HG03103 (cell line): ENCODE results near the gene VGLL3.

Source experiments
- ATAC-seq: cut with Tn5 transposase; IDR thresholded peaks from one replicate; pipeline ENCODE4 v1.9.1; 2021; ENCODE audit warnings: low read depth; ENCODE audit not compliant: unreplicated experiment

Gene VGLL3

GRCh38 chr3:86954747-86955146 is 36.2 kb downstream of the VGLL3 start:
- ATAC-seq: no peak

- ATAC-seq: no peak
Observed at GRCh38 chr3:86954226-86954625, 36.7 kb downstream of the VGLL3 start.

GRCh38 chr3:86951322-86951721 is 39.6 kb downstream of the VGLL3 start:
- ATAC-seq: no peak

- ATAC-seq: no peak
Observed at GRCh38 chr3:86950717-86951116, 40.2 kb downstream of the VGLL3 start.

GRCh38 chr3:86949850-86950249 is 41.1 kb downstream of the VGLL3 start:
- ATAC-seq: no peak

- ATAC-seq: no peak
Observed at GRCh38 chr3:86948822-86949221, 42.1 kb downstream of the VGLL3 start.

- ATAC-seq: no peak
Observed at GRCh38 chr3:86942206-86942605, 48.7 kb downstream of the VGLL3 start.

- no peak for ATAC-seq
Observed at GRCh38 chr3:86938416-86939105, 52.4 kb downstream of the VGLL3 start.

- no peak for ATAC-seq
Observed at GRCh38 chr3:86937306-86937791, 53.6 kb downstream of the VGLL3 start.

GRCh38 chr3:86934851-86935250 is 56.1 kb downstream of the VGLL3 start:
- no peak for ATAC-seq

- no peak for ATAC-seq
Observed at GRCh38 chr3:86930831-86931230, 60.1 kb downstream of the VGLL3 start.

- ATAC-seq: no peak
Observed at GRCh38 chr3:86930181-86930580, 60.8 kb downstream of the VGLL3 start.

GRCh38 chr3:86929046-86929445 is 61.9 kb downstream of the VGLL3 start:
- no peak for ATAC-seq

GRCh38 chr3:86923071-86923491 is 67.9 kb downstream of the VGLL3 start:
- ATAC-seq: no peak

- no peak for ATAC-seq
Observed at GRCh38 chr3:86921971-86922680, 68.8 kb downstream of the VGLL3 start.

GRCh38 chr3:86914670-86915069 is 76.3 kb downstream of the VGLL3 start:
- no peak for ATAC-seq

GRCh38 chr3:86913160-86913559 is 77.8 kb downstream of the VGLL3 start:
- no peak for ATAC-seq

GRCh38 chr3:86895202-86895601 is 95.7 kb downstream of the VGLL3 start:
- ATAC-seq: no peak

- no peak for ATAC-seq
Observed at GRCh38 chr3:86890741-86891396, 100.1 kb downstream of the VGLL3 start.
